ENCODE data around the gene GPR152.
"Not testable (repeated sequence)": the region's sequence is repeated elsewhere in the genome, so short reads cannot be mapped to it uniquely, and the experiment has no call there.

GPR152 gene

GRCh38 chr11:67439321-67440228 is 13.0 kb downstream of the GPR152 start:
- FAIRE-seq: no peak

GRCh38 chr11:67438158-67438902 is 14.2 kb downstream of the GPR152 start:
- FAIRE-seq: no peak

- FAIRE-seq: no peak
Measured at GRCh38 chr11:67437809-67438157, 14.7 kb downstream of the GPR152 start.

GRCh38 chr11:67437082-67437808 is 15.3 kb downstream of the GPR152 start, which contains the start of gene PTPRCAP:
PTPRCAP (minus strand) TSS chr11:67437682; CDS start chr11:67437619, 63 bp downstream.
- no peak for FAIRE-seq

- no peak for FAIRE-seq
Measured at GRCh38 chr11:67436459-67437081, 16.0 kb downstream of the GPR152 start.

GRCh38 chr11:67435727-67436458 is 16.6 kb downstream of the GPR152 start:
- no peak for FAIRE-seq

GRCh38 chr11:67435031-67435726 is 17.4 kb downstream of the GPR152 start:
- no peak for FAIRE-seq

- no peak for FAIRE-seq
Measured at GRCh38 chr11:67434395-67434881, 18.1 kb downstream of the GPR152 start.

- FAIRE-seq: no peak
Measured at GRCh38 chr11:67433536-67434394, 18.8 kb downstream of the GPR152 start.

- no peak for FAIRE-seq
Measured at GRCh38 chr11:67432655-67433349, 19.7 kb downstream of the GPR152 start.

- no peak for FAIRE-seq
Measured at GRCh38 chr11:67431346-67432249, 20.9 kb downstream of the GPR152 start.

GRCh38 chr11:67429722-67430121 is 22.8 kb downstream of the GPR152 start:
- no peak for FAIRE-seq

- FAIRE-seq: no peak
Measured at GRCh38 chr11:67429038-67429668, 23.4 kb downstream of the GPR152 start.

GRCh38 chr11:67428052-67429001 is 24.2 kb downstream of the GPR152 start, which contains the start of gene RPS6KB2:
RPS6KB2 (plus strand) TSS chr11:67428494; CDS start chr11:67428546, 52 bp downstream.
- peak; percentile 87 for FAIRE-seq

GRCh38 chr11:67427364-67427859 is 25.1 kb downstream of the GPR152 start:
- not testable (repeated sequence) for FAIRE-seq

Data from endometrium (tissue), 2 donors.